ENCODE data around the gene SERPINI1.
"Not testable (repeated sequence)": the region's sequence is repeated elsewhere in the genome, so short reads cannot be mapped to it uniquely, and the experiment has no call there.

SERPINI1 gene

GRCh38 chr3:167813169-167814123 lies 77.9 kb downstream of the SERPINI1 start:
- Histone ChIP-seq H3K27ac (peak overlapping the region; percentile 63 to 76), H3K4me3 (no peak overlapping the region)
- DNase-seq (ENCODE audit: low spot score), result no peak
- no peak for TF ChIP-seq CTCF (IDR thresholded peaks at IDR 0.05)

- no peak for TF ChIP-seq CTCF (IDR thresholded peaks at IDR 0.05)
- Histone ChIP-seq H3K27ac (peak overlapping the region; percentile 63 to 76), H3K4me3 (peak overlapping the region; percentile 9)
- DNase-seq (ENCODE audit: low spot score), result no peak
Observed at GRCh38 chr3:167814441-167814951, 79.0 kb downstream of the SERPINI1 start.

- DNase-seq (ENCODE audit: low spot score), result no peak
- TF ChIP-seq CTCF (IDR thresholded peaks at IDR 0.05), result no peak
- H3K27ac ChIP-seq, result no peak overlapping the region
- no peak overlapping the region for H3K4me3 ChIP-seq
Observed at GRCh38 chr3:167816953-167817352, 81.4 kb downstream of the SERPINI1 start.

- DNase-seq (ENCODE audit: low spot score), result no peak
- Histone ChIP-seq H3K4me3 (no peak overlapping the region), H3K27ac (no peak overlapping the region)
- no peak for TF ChIP-seq CTCF (IDR thresholded peaks at IDR 0.05)
Observed at GRCh38 chr3:167820102-167820865, 84.8 kb downstream of the SERPINI1 start.

- no peak overlapping the region for H3K27ac ChIP-seq
- DNase-seq (ENCODE audit: low spot score), result no peak
- no peak for TF ChIP-seq CTCF (IDR thresholded peaks at IDR 0.05)
- no peak overlapping the region for H3K4me3 ChIP-seq
Observed at GRCh38 chr3:167821248-167821805, 85.8 kb downstream of the SERPINI1 start.

GRCh38 chr3:167823738-167824137 lies 88.2 kb downstream of the SERPINI1 start:
- TF ChIP-seq CTCF (IDR thresholded peaks at IDR 0.05), result no peak
- no peak for DNase-seq (ENCODE audit: low spot score)
- Histone ChIP-seq H3K4me3 (no peak overlapping the region), H3K27ac (no peak overlapping the region)

GRCh38 chr3:167827588-167827987 lies 92.1 kb downstream of the SERPINI1 start:
- not testable (repeated sequence) for H3K27ac ChIP-seq; H3K4me3 ChIP-seq; DNase-seq (ENCODE audit: low spot score)

Data from coronary artery (tissue), 2 donors.